DND-41 (cell line): ENCODE measurements around the gene FGD6.

Experiments
- CTCF ChIP-seq: IDR thresholded peaks from 2 replicates; pipeline ENCODE4 v1.5.1; 2012; ENCODE audit warnings: borderline replicate concordance, low read length, moderate library complexity, mild to moderate bottlenecking; ENCODE audit not compliant: poor library complexity, severe bottlenecking; ENCODE audit errors: extremely low read depth
- EZH2 ChIP-seq: IDR thresholded peaks from 3 replicates; pipeline ENCODE4 v1.6.1; 2012; ENCODE audit warnings: borderline replicate concordance, low read depth, mild to moderate bottlenecking, moderate library complexity, low read length, inconsistent platforms; ENCODE audit not compliant: severe bottlenecking

- TF ChIP-seq CTCF (no peak), EZH2 (no peak)
Measured at GRCh38 chr12:95191060-95191696, 26.1 kb downstream of the FGD6 start.
